C4-2B (cell line): ENCODE data around the gene MALSU1.
"Not testable (repeated sequence)": the region's sequence is repeated elsewhere in the genome, so short reads cannot be mapped to it uniquely, and the experiment has no call there.

Experiments used
- H3K27ac ChIP-seq: fragments of 450-650 bp; 2 replicates; pipeline ENCODE4 v1.5.1; 2017
- ZFX ChIP-seq: fragments of 450-650 bp; IDR thresholded peaks from 2 replicates; pipeline ENCODE4 v1.6.1; 2017
- TF ChIP-seq, protein P1 (sequence below): fragments of 450-650 bp; conservative IDR thresholded peaks from 2 replicates; pipeline ENCODE4 v1.5.1; 2017; ENCODE audit warnings: mild to moderate bottlenecking

Gene MALSU1

DNA sequence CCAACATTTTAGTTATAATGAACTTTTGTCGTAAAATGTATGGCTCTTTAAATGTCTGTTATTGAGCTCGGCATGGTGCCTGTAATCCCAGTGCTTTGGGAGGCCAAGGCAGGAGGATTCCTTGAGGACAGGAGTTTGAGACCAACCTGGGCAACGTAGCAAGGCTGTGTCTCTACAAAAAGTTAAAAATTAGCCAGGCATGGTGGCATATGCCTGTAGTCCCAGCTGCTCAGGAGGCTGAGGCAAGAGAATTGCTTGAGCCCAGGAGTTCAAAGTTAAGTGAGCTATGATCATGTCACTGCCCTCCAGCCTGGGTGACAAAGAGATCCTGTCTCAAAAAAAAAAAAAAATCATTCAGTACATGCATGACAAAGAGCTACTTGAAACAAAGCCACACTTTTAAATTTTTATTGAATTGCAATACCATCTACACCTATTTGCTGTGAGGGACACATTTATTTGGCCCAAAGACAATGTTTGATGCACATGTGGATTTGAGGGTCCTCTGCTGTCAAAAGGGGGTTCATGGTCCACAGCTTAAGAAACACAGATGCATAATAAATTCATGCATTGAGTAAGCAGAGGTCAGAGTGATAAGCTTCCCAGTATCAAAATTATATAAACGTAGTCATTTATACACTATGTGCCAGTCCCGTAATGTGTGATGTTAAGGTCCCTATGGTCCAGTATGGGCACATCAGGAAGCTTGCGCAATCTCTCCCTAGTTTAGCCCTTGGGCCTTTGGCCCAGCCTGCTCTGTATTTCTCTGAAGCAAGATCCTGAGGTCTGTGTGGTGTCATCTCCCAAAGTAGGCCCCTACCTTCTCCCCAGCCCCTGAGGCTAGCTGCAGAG lies 4.4 kb upstream of the MALSU1 start:
- H3K27ac ChIP-seq, result no peak overlapping the region
- TF ChIP-seq, protein P1, sequence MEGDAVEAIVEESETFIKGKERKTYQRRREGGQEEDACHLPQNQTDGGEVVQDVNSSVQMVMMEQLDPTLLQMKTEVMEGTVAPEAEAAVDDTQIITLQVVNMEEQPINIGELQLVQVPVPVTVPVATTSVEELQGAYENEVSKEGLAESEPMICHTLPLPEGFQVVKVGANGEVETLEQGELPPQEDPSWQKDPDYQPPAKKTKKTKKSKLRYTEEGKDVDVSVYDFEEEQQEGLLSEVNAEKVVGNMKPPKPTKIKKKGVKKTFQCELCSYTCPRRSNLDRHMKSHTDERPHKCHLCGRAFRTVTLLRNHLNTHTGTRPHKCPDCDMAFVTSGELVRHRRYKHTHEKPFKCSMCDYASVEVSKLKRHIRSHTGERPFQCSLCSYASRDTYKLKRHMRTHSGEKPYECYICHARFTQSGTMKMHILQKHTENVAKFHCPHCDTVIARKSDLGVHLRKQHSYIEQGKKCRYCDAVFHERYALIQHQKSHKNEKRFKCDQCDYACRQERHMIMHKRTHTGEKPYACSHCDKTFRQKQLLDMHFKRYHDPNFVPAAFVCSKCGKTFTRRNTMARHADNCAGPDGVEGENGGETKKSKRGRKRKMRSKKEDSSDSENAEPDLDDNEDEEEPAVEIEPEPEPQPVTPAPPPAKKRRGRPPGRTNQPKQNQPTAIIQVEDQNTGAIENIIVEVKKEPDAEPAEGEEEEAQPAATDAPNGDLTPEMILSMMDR, result no peak
- TF ChIP-seq ZFX, result no peak

DNA sequence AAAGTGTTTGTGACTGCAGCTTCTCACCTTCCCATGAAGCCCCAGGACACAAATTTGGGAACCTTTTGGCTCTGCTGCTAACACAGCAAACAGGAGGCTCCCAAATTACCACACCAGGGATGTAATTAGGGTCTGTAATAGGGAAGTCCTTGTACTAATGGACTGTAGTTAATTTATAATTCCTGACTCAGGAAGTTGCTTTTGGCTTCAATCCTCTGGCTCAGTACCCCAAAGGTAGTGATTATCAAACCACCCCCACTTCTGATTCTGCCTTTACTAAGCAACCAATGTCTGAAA lies 3.8 kb upstream of the MALSU1 start:
- no peak overlapping the region for H3K27ac ChIP-seq
- TF ChIP-seq ZFX, result no peak
- TF ChIP-seq, protein P1, result no peak

DNA sequence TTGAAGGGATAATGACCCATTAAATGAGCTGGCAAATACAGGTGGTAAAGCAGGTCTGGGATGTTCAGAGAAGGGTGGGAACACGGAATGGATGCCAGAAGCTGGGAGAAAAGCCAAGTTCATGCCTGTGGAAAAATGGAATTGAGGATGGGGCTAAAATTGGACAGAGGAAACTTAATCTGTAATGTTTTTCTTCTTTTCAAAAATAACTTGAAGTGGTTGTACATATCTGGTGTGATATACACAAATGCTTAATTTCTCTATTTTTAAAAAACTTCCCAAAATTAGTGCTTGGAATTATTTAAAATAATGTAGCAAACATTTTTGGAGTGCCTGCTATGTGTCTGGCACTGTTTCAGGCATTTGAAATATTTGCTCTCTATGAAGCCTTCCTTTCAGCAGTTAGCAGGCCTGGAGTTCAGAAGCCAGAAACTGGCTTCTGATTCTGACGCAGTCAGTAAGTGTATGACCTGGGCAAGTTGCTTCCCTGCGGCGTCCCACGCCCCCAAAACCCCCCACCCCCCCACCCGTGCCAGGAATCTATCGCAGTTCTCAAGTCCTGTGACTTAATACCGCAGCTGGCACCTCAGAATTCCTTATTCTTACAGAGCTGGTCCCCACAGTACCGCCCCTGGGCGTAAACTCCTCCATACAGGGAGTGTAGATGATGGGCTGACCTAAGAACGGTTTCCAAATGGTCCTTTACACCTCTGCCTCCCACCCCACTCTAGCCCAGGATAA lies 828 bp upstream of the MALSU1 start:
- H3K27ac ChIP-seq, result peak overlapping the region; percentile 82; the same call in 1 of the 2 replicates
- no peak for TF ChIP-seq ZFX
- TF ChIP-seq, protein P1, result no peak

DNA sequence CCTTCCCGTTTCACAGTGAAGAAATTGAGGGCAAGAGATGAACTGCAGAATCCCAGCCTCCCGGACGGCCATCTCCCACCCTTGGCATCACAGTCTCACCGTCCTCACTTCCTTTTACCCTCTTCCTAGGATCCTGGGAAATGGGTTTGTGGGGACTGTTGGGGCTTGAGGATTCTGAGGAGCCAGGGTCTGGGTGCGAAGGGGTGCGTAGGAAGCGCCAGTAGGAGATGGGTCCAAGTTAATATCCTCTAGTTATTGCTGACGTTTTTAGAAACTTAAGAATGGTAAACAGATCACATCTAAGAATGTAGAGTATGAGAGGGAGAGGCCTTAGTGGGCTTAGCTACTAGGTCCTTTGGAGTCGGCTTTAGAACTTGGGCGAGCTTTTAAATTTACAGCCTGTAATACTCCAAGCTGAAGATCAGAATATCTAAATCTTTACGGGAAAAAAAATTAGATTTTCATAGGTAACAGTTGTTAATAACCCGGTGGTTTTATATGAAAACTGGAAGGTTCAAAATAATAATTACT lies 696 bp downstream of the MALSU1 start:
- TF ChIP-seq, protein P1, result no peak
- no peak for TF ChIP-seq ZFX
- peak overlapping the region; percentile 82 for H3K27ac ChIP-seq

DNA sequence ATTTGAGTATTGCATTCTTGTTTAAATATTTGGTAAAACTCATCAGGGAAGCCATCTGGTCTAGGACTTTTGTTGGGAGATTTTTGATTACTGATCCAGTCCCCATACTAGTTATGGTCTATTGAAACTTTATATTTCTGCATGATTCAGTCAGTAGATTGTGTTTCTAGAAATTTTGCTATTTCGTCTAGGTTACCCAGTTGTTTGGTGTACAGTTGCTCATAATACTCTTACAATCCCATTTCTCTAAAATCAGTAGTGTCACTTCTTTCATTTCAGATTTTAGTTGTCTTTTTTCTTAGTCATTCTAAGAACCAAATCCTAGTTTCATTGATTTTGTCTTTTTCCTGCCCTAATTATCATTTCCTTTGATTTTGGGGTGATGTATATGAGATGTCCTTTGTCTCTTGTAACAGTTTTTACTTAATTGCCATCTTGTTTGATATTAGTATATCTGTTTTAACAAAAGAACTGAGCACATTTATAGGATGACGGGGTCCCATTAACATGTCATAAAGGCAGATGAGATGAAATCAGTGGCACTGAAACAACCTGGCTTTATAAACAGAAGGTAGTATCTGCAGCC lies 7.9 kb downstream of the MALSU1 start:
- no peak overlapping the region for H3K27ac ChIP-seq
- no peak for TF ChIP-seq ZFX
- TF ChIP-seq, protein P1, result no peak

DNA sequence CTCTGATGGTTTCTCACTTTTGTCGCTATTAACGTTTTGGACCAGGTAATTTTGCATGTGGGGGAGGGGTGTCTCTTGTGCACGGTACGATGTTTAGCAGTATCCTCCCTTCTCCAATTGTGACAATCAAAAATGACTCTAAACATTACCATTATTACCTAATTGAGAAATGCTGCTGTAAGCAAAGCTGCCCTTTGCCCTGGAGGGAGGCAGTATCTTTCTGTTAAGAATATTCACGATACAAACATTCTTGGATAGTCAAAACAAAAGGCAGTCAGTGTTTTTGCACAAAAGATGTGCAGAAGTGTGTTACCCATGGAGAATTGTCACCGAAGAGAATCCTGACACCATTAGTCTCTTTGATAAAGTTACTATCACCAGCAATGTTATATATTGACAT lies 9.6 kb downstream of the MALSU1 start:
- H3K27ac ChIP-seq, result no peak overlapping the region
- TF ChIP-seq, protein P1, result no peak
- TF ChIP-seq ZFX, result no peak

DNA sequence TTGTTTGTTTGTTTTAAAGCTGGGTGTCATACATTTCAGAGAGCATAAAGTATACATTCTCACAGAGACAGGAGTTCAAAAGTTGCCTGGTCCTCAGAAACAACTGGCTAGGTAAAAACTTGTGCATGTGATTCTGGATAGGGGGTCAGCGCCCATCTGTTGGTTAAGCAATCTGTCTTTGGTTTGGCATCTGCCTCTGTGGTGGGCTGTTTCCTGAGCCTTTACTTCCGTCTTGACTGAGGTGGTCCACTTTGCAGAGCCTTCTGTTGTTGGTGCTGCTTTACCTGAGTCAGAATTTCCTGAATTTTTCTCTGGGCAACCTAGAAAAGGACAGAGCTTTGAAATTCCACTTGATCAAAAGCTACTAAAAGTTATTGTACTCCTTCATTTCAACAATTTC lies 13.0 kb downstream of the MALSU1 start:
- not testable (repeated sequence) for H3K27ac ChIP-seq
